GM12875 (cell line): ENCODE results near the gene TRIL.

Experiments used
- H3K4me3 ChIP-seq: one replicate; pipeline ENCODE4 v1.5.1; 2011; ENCODE audit warnings: low read depth, low read length, control low read depth
- TF ChIP-seq, protein P1 (sequence below): IDR thresholded peaks from 2 replicates; pipeline ENCODE4 v1.5.1; 2011; ENCODE audit warnings: low read depth, mild to moderate bottlenecking, control low read depth, inconsistent platforms, low read length, moderate library complexity, borderline replicate concordance; ENCODE audit not compliant: insufficient read depth

Gene TRIL

DNA sequence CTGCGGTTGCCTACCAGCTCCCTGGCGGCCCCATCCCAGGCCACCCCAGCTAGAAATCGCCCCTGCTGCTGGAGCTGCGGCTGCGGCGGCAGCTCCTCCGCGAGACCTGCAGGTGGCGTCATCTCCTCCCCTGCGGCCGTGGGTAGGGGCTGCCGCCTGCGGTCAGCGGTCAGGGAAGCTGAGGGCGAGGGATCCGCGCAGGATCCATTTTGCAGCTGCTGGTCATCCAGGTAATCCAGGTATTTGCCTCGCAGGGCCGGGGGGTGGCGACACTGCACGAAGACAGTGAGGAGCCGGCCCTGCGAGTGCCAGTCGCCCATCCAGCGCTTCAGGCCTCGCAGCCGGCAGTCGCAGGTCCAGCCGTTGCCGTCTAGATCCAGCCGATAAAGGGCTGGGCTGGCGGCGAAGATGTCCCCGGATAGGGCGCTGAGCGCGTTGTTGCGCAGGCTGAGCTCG lies 1.5 kb downstream of the TRIL start:
- no peak overlapping the region for H3K4me3 ChIP-seq

DNA sequence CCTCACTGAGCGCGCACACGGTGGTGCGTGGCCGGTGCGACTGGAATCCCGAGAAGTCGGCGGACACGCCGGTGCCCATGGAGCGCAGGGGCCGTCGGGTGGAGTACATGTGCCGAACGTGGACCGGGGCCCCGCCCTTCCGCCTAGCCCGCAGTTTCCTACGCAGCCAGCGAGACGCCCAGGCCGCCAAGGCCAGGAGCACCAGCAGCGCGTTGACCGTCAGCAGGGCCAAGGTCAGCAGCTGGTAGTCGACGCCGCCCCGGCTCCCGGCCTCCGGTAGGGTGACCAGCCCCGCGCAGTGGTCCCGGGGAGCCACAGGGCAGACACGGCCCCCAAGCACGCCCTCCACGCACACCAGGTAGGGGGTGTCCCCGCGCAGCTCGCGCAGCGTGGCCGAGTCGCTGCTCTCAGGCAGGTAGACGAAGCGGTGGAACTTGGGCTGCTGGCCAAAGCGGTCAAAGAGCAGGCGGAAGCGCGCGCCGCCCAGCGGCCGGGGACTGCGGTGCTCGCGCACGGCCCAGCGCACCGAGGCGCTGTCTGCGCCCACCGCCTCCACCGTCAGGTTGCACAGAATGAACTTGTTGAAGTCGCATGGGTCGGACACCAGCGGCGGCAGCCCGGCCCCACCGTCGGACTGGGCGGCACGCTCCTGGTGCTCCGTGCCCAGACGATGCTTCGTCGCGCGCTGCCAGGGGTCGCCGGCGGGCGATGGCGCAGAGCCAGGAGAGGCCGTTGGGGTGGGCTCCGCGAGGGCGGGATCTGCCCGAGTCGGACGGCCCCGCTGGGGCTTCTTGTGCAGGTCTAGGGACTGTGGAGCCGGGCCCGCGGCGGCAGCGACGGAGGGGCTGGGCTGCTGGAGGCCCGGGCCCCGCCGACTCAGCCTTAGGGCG lies 2.2 kb downstream of the TRIL start:
- no peak overlapping the region for H3K4me3 ChIP-seq
- TF ChIP-seq, protein P1, sequence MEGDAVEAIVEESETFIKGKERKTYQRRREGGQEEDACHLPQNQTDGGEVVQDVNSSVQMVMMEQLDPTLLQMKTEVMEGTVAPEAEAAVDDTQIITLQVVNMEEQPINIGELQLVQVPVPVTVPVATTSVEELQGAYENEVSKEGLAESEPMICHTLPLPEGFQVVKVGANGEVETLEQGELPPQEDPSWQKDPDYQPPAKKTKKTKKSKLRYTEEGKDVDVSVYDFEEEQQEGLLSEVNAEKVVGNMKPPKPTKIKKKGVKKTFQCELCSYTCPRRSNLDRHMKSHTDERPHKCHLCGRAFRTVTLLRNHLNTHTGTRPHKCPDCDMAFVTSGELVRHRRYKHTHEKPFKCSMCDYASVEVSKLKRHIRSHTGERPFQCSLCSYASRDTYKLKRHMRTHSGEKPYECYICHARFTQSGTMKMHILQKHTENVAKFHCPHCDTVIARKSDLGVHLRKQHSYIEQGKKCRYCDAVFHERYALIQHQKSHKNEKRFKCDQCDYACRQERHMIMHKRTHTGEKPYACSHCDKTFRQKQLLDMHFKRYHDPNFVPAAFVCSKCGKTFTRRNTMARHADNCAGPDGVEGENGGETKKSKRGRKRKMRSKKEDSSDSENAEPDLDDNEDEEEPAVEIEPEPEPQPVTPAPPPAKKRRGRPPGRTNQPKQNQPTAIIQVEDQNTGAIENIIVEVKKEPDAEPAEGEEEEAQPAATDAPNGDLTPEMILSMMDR, result peak; percentile 50; the same call in 1 of the 2 replicates

More for the DNA sequence above, 1.5 kb downstream of the TRIL start:
- TF ChIP-seq, protein P1, result peak; percentile 20; the same call in 1 of the 2 replicates

DNA sequence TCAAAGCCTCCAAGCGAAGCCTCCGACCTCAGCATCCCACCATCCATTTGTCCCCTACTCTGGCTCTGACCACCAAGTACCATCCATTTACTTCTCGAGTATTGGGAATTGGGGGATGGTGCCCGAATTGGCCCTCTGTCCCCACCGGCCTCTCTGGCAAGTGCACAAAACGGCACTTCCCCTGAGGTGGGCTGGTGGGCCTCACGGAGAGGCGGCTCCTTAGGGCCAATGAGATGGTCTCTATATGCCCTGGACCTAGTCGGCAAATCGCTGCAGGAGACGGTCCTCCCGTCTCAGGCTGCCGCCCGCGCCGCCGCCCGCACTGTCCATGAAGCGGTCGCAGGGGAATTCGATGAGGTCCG lies 2.8 kb downstream of the TRIL start:
- TF ChIP-seq, protein P1, result no peak
- H3K4me3 ChIP-seq, result no peak overlapping the region

DNA sequence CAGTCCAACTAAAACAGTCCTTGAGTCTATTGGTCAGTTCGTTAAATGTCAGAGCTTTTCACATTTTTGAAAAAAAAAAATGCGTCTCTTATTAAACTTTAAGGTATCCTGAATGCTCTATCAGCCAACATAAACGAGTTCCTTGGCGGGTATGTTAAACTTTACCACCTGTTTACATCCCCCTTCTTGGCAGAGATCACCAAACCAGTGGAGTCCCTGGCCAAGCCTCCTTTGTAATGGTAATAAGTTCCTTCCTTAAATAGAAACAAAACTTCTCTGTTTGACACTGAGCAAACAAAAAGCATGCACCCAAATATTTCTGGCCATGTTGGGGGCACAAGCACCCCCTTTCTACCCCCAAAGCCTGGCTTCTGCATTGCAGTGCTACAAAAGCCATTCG lies 3.2 kb downstream of the TRIL start:
- no peak overlapping the region for H3K4me3 ChIP-seq
- TF ChIP-seq, protein P1, result no peak

DNA sequence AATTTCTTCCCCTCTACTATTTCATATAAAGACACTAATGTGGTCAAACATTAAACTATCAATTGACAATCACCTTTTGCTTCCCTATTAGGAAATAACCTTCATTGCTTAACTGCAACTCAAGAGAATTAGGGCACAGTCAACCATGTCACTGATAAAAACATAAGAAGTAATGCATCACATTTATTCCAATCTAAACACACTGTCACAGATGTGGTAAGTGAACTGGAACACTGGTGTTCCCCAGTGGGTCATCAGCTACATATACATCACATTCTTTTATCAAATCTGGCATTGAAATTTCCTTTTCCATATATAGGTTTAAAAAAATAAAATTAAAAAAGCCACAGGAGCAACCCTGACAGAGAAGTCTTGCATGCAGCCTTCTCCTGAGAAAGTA lies 3.7 kb downstream of the TRIL start:
- no peak overlapping the region for H3K4me3 ChIP-seq
- TF ChIP-seq, protein P1, result no peak

DNA sequence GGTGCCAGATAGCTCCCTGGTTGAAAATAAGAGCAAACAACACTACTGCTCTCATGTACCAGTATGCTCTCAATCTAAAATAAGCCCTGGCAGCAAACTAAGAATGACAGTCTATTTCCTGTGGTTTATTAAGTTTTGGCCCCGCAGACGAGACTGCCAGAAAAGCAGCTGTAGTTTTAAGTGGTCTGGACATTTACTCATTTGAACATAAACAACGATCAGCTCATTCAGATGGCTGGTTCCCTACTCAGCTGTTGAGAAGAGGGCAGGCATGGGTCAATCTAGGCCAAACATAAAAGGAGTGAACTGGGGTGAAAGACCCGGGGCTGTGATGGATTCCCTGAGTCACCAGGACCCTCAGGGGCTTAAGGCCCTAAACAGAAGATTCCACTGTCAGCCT lies 4.5 kb downstream of the TRIL start:
- no peak overlapping the region for H3K4me3 ChIP-seq
- TF ChIP-seq, protein P1, result no peak

DNA sequence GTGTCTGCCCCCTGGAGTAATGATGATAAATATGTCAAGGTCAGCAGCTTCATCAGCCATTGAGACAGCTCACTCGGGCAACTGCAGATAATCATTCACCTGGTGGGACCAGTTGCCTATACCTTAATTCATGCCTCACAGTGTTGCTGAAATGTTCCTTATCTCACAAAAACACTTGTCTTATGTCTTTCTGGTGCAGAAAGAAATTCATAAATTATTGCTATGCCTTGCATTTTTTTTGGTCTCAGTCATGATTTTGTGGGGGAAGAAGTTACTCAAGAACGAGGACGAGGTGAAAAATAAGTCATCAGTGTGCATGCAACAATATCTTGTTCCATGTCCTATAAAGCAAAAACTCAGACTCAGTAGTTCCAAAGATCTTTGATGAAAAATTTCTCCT lies 16.0 kb downstream of the TRIL start:
- H3K4me3 ChIP-seq, result no peak overlapping the region
- TF ChIP-seq, protein P1, result no peak
